GM18498 (cell line): ENCODE measurements around the gene SLC8B1.

Experiments
- ATAC-seq: cut with Tn5 transposase; IDR thresholded peaks from one replicate; pipeline ENCODE4 v1.9.1; 2021; ENCODE audit warnings: mild to moderate bottlenecking, moderate library complexity; ENCODE audit not compliant: unreplicated experiment

The SLC8B1 gene

GRCh38 chr12:113248842-113249435 lies 86.0 kb downstream of the SLC8B1 start:
- ATAC-seq = no peak
